HG02973 (cell line): ENCODE data around the gene DTNBP1.

Source experiments
- ATAC-seq: cut with Tn5 transposase; IDR thresholded peaks from one replicate; pipeline ENCODE4 v1.9.1; 2021; ENCODE audit warnings: moderate library complexity; ENCODE audit not compliant: unreplicated experiment

Gene DTNBP1

DNA sequence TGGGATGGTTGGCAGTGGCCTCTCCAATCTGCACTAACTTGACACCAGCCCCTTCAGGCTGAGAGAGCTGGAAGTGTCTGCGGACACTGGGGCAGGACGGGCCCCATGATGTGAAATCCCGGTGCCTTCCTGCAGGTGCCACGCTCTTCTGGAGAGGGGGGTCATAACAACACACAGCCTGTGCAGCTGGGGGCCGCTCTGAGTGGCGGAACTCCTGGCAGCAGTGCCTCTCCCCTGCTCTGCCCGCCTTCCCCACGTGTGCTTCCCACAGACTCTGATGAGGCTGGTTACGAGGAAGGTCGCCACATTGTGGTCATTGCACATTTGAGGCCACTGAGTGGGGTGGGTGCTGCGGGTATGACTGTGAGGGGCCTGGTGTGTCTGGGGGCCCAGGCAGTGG is 145.2 kb downstream of the DTNBP1 start:
- ATAC-seq, result no peak

DNA sequence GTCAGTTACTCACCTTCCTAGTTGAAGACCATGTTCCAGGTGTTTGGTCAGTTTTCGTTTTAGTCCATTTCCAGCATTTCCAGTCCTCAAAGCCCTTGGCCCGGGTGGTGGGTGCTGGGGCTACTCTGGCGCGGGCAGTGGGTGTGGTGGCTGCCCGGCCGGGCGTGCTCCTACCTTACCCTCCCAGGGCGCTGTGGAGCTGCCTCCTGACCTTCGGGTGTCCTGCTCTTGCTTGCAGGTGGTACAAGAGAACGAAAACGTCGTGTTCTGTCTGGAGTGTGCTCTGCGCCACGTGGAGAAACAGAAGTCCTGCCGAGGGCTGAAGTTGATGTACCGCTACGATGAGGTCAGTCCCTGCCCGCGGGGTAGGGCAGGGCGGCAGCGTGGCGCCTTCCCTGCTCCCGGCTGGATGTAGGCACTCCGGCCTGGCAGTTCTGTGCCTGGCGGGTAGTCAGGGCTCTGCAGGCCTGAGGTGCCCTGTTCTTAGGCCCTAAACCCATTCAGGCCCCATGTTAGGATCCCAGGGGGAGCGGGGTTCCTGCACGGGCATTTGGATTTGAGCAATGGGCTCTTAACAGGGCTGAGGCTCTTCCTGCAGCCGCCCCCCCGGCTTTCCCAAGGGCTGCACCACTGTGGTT is 145.8 kb downstream of the DTNBP1 start:
- ATAC-seq, result no peak

DNA sequence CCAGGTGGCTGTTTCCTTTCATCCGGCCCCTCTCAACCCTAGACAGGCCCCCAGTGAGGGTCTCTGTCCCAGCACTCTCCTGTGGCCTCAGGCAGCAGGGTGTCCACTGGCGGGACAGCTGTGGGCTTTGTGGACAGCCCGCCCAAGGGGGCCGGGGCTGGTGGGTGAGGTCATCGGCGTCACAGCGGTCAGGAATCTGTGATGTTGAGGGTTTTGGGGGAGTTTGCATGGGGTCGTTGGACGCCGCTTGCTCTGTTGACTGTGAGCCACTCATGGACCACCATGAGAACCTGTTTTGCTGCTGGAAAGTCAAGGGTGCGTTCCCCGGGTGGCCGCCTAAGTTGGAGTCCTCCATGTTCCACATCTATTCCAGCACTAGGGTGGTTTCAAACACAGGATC is 146.4 kb downstream of the DTNBP1 start:
- ATAC-seq, result no peak

DNA sequence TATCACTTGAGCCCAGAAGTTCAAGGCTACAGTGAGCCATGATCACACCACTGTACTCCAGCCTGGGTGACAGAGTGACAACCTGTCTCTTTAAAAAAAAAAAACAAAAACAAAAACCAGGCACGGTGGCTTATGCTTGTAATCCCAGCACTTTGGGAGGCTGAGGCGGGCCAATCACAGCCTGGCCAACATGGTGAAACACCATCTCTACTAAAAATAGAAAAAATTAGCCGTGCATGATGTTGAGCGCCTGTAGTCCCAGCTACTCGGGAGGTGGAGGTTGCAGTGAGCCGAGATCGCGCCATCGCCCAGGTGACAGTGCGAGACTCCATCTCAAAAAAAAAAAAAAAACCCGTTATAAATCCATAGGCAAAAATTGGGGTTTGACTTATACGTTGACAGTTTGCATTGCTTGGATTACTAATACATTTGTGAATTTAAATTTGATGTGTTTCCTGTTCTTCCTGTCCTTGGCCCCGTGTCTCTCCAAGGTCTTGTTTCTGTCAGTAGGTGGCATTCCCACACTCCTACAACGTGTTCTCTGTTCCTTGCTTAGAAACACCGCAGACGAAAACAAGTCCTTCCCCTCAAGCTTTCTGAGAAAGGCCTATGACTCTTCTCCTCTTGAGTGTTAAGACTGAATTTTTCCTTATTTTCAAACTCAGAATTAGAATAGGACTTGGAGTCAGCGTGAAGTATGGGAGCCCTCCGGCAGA is 147.0 kb downstream of the DTNBP1 start:
- ATAC-seq, result no peak

GRCh38 chr6:15515226-15515625 is 147.6 kb downstream of the DTNBP1 start:
- no peak for ATAC-seq

GRCh38 chr6:15513801-15514711 is 148.8 kb downstream of the DTNBP1 start:
- ATAC-seq, result no peak

DNA sequence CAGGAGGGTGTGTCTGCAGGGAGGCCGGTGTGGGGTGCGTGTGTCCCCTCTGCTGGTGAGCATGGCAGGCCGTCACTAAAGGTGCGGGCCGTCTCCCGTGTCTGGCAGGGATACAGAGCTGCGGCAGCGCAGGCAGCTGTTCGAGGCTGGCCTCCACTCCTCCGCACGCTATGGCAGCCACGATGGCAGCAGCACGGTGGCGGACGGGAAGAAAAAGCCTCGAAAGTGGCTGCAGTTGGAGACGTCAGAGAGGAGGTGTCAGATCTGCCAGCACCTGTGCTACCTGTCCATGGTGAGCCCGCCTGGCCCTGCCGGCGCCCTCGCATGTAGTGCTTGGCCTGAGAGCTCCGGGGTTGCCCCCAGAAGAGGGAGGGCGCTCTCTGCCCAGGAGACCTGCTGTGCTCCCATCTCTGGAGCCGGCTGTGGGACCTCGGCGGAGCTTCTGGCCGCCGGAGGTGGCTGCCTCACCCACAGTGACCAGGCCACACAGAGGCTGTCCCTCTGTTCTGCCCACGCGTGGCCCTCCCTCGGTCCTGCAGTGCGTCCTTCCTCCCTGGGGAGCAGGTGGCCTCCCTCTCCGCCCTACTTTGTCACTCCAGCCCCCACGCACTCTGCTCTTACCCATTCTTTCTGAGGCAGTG is 149.6 kb downstream of the DTNBP1 start:
- no peak for ATAC-seq

- no peak for ATAC-seq
Measured at GRCh38 chr6:15512721-15513120, 150.1 kb downstream of the DTNBP1 start.

DNA sequence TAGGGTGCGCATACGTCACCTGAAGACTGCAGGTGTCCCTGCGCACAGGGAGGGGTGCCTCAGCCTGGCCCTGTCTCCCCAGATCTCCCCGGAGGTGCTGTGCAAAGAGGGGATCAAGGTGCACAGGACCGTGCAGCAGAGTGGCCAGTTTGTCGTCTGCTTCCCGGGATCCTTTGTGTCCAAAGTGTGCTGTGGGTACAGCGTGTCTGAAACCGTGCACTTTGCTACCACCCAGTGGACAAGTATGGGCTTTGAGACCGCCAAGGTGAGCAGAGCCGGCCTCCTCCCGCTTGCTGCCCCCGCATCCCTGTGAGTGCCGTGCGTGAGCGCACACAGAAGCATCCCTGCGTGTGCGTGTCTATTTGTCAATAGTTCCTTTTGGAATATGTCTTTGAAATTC is 150.7 kb downstream of the DTNBP1 start:
- ATAC-seq, result no peak

GRCh38 chr6:15511248-15512125 is 151.3 kb downstream of the DTNBP1 start:
- ATAC-seq, result no peak

DNA sequence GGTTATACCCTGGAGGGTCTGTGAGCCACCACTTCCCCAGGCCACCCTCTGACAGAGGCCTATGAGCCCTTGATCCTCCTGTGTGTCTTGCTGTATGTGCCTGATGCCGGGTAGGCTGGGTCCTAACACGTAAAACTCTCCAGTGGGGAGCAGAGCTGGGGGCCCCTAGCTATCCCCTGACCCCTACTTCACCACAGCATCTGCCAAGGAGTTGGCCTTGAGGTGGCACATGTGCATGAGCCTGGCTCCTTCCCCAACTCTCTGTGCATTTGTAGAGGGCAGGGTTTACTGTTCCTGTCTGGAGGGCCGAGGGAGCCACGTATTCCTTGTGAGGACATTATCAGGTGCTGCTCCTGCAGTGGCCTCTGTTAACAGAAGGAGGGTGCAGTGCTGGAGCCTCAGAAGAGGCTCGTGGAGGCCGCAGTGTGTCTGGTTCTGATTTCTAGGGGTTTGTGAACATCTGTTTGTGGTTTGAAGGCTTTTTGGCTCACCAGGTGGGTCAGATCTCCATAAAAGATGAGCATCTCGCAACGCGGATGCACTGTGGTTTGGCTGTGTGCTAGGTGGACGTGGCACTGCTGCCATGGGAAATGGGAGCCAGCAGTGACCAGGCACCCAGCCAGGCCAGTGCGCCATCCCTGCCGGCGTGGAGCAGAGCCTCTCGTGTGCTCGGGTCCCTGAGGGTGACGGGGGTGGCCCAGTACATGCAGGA is 152.1 kb downstream of the DTNBP1 start:
- ATAC-seq, result no peak

- ATAC-seq, result no peak
Measured at GRCh38 chr6:15510121-15510520, 152.7 kb downstream of the DTNBP1 start.

- no peak for ATAC-seq
Measured at GRCh38 chr6:15509335-15509933, 153.4 kb downstream of the DTNBP1 start.

GRCh38 chr6:15508931-15509330 is 153.9 kb downstream of the DTNBP1 start:
- no peak for ATAC-seq

DNA sequence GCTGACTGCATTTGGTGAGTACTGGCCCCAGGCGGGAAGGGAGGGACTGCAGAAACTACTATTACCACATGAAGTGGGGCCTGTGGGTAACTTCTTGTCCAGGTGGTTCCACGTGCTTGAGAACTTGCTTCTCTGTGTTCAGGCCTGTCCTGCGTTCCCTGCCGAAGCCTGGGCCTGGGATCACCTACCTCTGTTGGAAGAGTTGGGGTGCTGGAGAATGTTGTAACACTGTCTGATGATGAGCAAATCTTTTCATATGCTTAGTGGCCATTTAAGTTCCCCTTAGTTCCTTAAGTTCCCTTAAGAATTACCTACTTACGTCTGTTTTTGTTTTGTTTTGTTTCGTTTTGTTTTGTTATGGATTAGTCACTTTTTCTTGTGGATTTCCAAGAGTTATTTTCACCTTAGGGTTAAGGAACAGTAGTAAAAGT is 154.4 kb downstream of the DTNBP1 start:
- ATAC-seq, result no peak

- no peak for ATAC-seq
Measured at GRCh38 chr6:15507746-15508145, 155.1 kb downstream of the DTNBP1 start.

GRCh38 chr6:15507221-15507620 is 155.6 kb downstream of the DTNBP1 start:
- no peak for ATAC-seq

GRCh38 chr6:15506066-15506465 is 156.8 kb downstream of the DTNBP1 start:
- ATAC-seq, result no peak

DNA sequence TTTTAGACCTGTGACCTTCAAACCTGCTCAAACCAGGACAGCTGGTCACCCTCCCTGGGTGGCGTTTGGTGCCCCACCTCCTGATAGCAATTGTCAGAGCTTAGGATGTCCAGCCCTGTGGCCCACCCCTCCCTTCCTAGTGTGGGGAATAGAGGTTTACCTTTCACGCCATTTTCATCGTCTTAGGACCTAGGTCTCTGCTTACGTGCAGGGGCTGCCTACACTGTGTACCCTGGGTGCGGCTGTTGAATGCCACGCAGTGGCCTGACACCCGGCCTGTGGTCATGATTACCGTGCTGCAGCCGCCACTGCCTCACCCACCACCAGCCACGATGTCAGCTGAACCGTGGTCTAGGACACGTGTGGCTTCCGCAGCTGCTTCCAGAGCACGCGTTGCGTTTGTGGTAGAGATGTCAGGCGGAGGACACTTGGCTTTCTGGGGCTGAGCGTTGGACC is 157.3 kb downstream of the DTNBP1 start:
- no peak for ATAC-seq
